Choroid plexus epithelial cell (primary cell): ENCODE results near the gene ACSL4.

Experiments used
- DNase-seq: peaks from one replicate; pipeline ENCODE4 v3.0.0-alpha.2; 2010; ENCODE audit warnings: low read depth
- H3K4me3 ChIP-seq: 2 replicates; pipeline ENCODE4 v1.5.1; 2011; ENCODE audit warnings: low read depth, mild to moderate bottlenecking, control low read depth, low read length, moderate library complexity
- CTCF ChIP-seq: conservative IDR thresholded peaks from 2 replicates; pipeline ENCODE4 v1.5.1; 2011; ENCODE audit warnings: low read depth, mild to moderate bottlenecking, control low read depth, inconsistent platforms, low read length, moderate library complexity

ACSL4 gene

GRCh38 chrX:109614951-109615350 lies 118.1 kb downstream of the ACSL4 start:
- TF ChIP-seq CTCF: no peak
- H3K4me3 ChIP-seq: no peak overlapping the region
- DNase-seq: no peak

GRCh38 chrX:109601486-109601885 lies 131.6 kb downstream of the ACSL4 start:
- H3K4me3 ChIP-seq: no peak overlapping the region
- no peak for DNase-seq
- TF ChIP-seq CTCF: no peak

GRCh38 chrX:109600237-109600651 lies 132.8 kb downstream of the ACSL4 start:
- no peak for TF ChIP-seq CTCF
- DNase-seq: peak; percentile 26
- no peak overlapping the region for H3K4me3 ChIP-seq

- DNase-seq: no peak
- TF ChIP-seq CTCF: no peak
- no peak overlapping the region for H3K4me3 ChIP-seq
Measured at GRCh38 chrX:109596015-109596414, 137.0 kb downstream of the ACSL4 start.
